Measurements from ENCODE around the gene GDPD5. TPM values are rescaled to one million over a fixed set of nuclear protein-coding genes. Genes with fewer than 3 reads are reported as not detected.

GDPD5 gene, protein sequence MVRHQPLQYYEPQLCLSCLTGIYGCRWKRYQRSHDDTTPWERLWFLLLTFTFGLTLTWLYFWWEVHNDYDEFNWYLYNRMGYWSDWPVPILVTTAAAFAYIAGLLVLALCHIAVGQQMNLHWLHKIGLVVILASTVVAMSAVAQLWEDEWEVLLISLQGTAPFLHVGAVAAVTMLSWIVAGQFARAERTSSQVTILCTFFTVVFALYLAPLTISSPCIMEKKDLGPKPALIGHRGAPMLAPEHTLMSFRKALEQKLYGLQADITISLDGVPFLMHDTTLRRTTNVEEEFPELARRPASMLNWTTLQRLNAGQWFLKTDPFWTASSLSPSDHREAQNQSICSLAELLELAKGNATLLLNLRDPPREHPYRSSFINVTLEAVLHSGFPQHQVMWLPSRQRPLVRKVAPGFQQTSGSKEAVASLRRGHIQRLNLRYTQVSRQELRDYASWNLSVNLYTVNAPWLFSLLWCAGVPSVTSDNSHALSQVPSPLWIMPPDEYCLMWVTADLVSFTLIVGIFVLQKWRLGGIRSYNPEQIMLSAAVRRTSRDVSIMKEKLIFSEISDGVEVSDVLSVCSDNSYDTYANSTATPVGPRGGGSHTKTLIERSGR
- polyA plus RNA-seq (2013, experiment 1 of 2) = 6.2 TPM
- 5.5 TPM for polyA plus RNA-seq (2013, experiment 2 of 2)

DNA sequence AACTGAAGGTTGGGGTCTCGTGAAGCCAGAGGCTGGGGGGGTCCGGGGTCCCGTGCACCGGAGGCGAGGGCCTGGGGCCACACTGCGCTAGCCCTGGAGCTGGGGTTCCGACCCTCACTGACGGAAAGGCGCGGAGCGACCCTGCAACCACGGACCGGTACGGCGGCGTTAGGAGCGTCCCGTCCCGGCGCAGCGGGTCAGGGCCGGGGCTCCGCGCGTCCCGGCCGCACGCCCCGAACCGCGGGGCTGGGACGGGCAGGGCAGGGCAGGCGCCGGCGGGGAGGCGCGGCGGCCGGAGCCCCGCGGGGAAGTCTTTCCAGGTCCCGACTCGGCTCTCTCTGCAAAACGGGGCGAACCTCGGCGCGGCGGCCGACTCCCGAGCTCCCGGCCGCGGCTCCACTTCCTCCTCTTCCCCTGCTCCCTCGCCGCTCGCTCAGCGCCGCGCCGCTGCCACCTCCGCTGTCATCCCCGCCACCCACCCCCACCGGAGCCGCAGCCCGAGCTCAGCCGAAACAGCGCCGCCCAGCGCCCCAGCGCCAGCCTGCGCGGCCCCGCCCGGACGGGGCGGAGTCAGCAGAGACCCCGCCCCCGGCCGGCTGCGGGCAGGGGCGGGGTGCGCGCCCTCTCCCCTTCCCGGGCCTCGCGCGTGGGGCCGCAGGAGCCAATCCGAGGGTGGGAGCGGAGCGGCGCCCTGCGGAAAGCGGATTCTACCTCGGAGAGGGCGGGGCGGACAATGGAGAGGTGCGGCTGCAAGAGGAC is at the start of gene GDPD5:
Gene GDPD5, minus strand, starts transcription at position 509 of the 759 bp plus-strand sequence. CDS start 48,206 bp downstream, outside the sequence.
- Histone ChIP-seq H3K9ac (ENCODE audit: low read depth, low read length) (peak within 1 kb of the TSS; percentile 61), H3K27ac (ENCODE audit: low read depth, low read length) (no peak within 1 kb of the TSS; the same call in 1 of the 2 replicates)

DNA sequence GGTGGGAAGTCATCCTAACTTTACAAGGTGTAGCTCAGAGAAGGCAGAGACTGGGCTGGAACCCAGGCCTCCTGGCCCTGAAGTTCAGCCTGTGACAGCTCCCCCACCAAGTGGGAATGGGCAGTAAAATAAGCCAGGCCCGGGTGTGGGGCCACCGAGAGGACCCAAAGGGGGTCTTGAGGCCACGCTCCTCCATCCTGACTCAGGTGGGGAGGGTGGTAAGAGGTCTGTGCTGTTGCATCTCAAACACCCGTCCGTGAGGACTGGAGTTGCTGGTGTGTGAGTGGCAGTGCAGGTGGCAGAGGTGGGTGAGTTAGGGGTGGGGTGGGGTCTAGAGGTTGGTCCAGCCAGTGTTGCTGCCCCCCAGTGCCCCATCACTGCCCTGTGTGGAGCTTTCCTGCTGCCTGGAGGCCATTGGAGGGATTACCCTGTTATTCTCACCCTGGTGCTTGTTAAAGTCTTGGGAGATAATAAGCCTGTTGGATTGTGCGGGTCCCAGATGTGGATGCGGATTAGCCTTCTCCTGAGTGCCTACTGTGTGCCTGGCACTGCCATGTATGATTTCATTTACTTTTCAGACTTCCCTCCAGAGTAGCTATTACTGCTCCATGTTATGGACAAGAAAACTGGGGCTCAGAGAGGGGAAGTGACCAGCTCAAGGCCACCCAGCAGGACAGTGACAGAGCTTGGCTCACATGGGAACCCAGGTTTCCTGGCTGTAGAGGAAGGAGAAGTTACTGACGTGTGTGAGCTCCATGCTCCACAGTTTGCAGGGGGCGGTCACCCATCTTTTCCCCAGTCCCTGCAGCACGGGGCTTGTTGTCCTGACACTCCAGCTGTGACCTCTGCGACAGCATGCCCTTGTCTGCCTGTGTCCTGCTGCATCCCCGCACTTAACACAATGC is 49.2 kb upstream of the GDPD5 start:
- Histone ChIP-seq H3K36me3 (ENCODE audit: insufficient read depth, low read length) (peaks cover 38% of the 10 kb centered on the region), H3K9me3 (ENCODE audit: insufficient read depth, low read depth, low read length) (no peaks in the 10 kb centered on the region), H3K9ac (ENCODE audit: low read depth, low read length) (no peak overlapping the region), H3K4me3 (ENCODE audit: low read length) (no peak overlapping the region), H3K4me1 (ENCODE audit: insufficient read depth, low read length) (no peaks in the 10 kb centered on the region), H3K27ac (ENCODE audit: low read depth, low read length) (no peak overlapping the region), H3K27me3 (ENCODE audit: insufficient read depth, low read length) (no peaks in the 10 kb centered on the region)
- WGBS = 90% methylated on average over 12 of the region's 12 CpGs

More for the DNA sequence above, at the start of gene GDPD5:
- H3K36me3 ChIP-seq (ENCODE audit: insufficient read depth, low read length) = no peaks in the 10 kb centered on the region
- peaks cover 3% of the 10 kb centered on the region; the same call in 1 of the 2 replicates for H3K4me1 ChIP-seq (ENCODE audit: insufficient read depth, low read length)
- under 1% methylated on average over 99 of the region's 99 CpGs for WGBS
- H3K9me3 ChIP-seq (ENCODE audit: insufficient read depth, low read depth, low read length) = no peaks in the 10 kb centered on the region
- peak within 1 kb of the TSS; percentile 69 for H3K4me3 ChIP-seq (ENCODE audit: low read length)
- peaks cover 32% of the 10 kb centered on the region for H3K27me3 ChIP-seq (ENCODE audit: insufficient read depth, low read length)

DNA sequence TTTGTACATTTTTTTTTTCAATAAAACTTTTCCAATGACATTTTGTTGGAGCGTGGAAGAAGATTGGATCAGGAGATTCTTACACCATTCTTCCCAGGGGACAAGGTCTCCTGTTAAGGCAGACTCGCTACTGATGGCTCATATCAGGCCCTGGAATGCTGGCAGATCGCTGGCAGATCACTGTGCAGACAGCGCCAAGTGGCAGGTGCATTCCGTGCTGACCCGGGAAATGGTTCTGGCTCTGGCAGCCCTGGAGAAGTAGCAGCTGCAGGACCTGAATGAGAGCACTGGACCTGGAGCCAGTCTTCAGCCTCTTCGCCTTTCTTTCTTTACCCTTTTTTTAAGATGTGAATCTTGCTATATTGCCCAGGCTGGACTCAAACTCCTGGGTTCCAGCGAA is 47.0 kb upstream of the GDPD5 start:
- Histone ChIP-seq H3K4me3 (ENCODE audit: low read length) (no peak overlapping the region), H3K36me3 (ENCODE audit: insufficient read depth, low read length) (peaks cover 59% of the 10 kb centered on the region), H3K27ac (ENCODE audit: low read depth, low read length) (no peak overlapping the region), H3K9me3 (ENCODE audit: insufficient read depth, low read depth, low read length) (no peaks in the 10 kb centered on the region), H3K9ac (ENCODE audit: low read depth, low read length) (no peak overlapping the region), H3K4me1 (ENCODE audit: insufficient read depth, low read length) (no peaks in the 10 kb centered on the region), H3K27me3 (ENCODE audit: insufficient read depth, low read length) (no peaks in the 10 kb centered on the region)
- 84% methylated on average over 8 of the region's 8 CpGs for WGBS

DNA sequence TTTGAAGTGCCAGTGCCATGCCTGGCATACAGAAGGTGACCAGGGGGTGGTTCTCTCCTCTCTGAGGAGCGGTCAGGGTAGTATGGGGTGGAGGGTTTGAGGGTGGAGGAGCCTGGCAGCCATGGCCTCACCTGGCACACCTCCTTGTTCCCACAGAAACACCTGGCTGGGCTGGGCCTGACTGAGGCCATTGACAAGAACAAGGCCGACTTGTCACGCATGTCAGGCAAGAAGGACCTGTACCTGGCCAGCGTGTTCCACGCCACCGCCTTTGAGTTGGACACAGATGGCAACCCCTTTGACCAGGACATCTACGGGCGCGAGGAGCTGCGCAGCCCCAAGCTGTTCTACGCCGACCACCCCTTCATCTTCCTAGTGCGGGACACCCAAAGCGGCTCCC is 45.9 kb upstream of the GDPD5 start:
- 93% methylated on average over 14 of the region's 14 CpGs for WGBS
- Histone ChIP-seq H3K4me3 (ENCODE audit: low read length) (no peak overlapping the region), H3K9me3 (ENCODE audit: insufficient read depth, low read depth, low read length) (no peaks in the 10 kb centered on the region), H3K9ac (ENCODE audit: low read depth, low read length) (no peak overlapping the region), H3K27ac (ENCODE audit: low read depth, low read length) (no peak overlapping the region), H3K27me3 (ENCODE audit: insufficient read depth, low read length) (no peaks in the 10 kb centered on the region), H3K36me3 (ENCODE audit: insufficient read depth, low read length) (peaks cover 70% of the 10 kb centered on the region), H3K4me1 (ENCODE audit: insufficient read depth, low read length) (no peaks in the 10 kb centered on the region)

DNA sequence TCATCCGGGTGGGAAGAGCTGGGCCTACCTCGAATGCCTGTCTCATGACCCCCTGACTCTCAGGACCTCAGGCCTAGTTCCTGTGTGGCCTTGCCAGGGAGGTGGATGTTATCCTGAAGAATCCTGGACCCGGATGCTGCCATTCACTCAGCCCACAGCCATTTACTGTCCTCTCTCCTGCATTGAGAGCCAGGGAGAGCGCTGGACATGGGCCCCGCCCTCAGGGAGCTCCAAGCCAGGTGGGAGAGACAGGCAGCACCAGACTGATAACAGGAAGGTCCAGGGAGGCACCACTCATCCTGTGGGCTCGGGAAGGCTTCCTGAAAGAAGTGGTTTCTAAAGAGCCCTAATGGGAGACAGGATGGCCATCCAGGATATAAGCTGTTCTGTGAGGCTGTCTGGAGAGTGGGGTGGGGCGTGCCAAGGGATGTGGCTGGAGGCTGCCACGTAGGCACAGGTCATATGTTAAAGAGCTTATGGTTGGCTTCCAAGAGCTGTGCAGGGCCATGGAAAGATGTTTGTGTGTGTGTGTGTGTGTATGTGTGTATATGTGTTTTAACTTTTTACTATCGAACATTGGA is 44.9 kb upstream of the GDPD5 start:
- no peak overlapping the region for H3K9ac ChIP-seq (ENCODE audit: low read depth, low read length)

DNA sequence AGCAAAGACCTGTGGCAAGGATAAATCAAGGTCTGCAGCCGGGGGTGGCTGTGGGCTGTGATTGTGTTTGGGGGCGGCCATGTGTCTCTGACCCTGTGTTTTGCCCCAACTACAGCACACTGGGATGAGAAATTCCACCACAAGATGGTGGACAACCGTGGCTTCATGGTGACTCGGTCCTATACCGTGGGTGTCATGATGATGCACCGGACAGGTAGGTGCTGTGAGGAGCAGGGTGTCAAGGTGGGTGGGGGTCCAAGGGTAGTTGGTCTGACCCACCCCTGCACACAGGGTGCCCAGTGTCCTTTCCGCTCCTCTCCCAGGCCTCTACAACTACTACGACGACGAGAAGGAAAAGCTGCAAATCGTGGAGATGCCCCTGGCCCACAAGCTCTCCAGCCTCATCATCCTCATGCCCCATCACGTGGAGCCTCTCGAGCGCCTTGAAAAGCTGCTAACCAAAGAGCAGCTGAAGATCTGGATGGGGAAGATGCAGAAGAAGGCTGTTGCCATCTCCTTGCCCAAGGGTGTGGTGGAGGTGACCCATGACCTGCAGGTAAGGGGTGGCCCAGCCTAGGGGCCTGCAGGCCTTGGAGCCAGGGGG is 43.0 kb upstream of the GDPD5 start:
- H3K36me3 ChIP-seq (ENCODE audit: insufficient read depth, low read length) = peaks cover 91% of the 10 kb centered on the region
- WGBS = 94% methylated on average over 14 of the region's 14 CpGs

More for the DNA sequence above, 44.9 kb upstream of the GDPD5 start:
- Histone ChIP-seq H3K36me3 (ENCODE audit: insufficient read depth, low read length) (peaks cover 80% of the 10 kb centered on the region), H3K27me3 (ENCODE audit: insufficient read depth, low read length) (no peaks in the 10 kb centered on the region), H3K4me1 (ENCODE audit: insufficient read depth, low read length) (peaks cover 3% of the 10 kb centered on the region; the same call in 1 of the 2 replicates), H3K4me3 (ENCODE audit: low read length) (no peak overlapping the region), H3K27ac (ENCODE audit: low read depth, low read length) (no peak overlapping the region), H3K9me3 (ENCODE audit: insufficient read depth, low read depth, low read length) (no peaks in the 10 kb centered on the region)
- 90% methylated on average over 9 of the region's 9 CpGs for WGBS

DNA sequence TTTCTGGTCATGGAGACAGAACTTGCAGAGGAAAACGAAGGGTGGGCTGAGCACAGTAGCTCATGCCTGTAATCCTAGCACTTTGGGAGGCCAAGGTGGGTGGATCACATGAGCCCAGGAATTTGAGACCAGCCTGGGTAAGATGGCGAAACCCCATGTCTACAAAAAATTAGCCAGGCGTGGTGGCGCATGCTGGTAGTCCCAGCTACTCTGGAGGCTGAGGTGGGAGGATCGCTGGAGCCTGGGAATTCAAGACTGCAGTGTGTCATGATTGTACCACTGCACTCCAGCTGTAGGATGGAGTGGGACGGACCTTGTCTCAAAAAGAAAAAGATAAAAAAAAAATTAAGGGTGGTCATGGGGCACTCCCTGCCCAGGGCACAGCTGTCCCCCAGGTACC is 42.2 kb upstream of the GDPD5 start:
- 96% methylated on average over 6 of the region's 6 CpGs for WGBS
- H3K9ac ChIP-seq (ENCODE audit: low read depth, low read length) = no peak overlapping the region
- H3K36me3 ChIP-seq (ENCODE audit: insufficient read depth, low read length) = peaks cover 86% of the 10 kb centered on the region

More for the DNA sequence above, 43.0 kb upstream of the GDPD5 start:
- H3K4me3 ChIP-seq (ENCODE audit: low read length) = no peak overlapping the region
- no peaks in the 10 kb centered on the region for H3K27me3 ChIP-seq (ENCODE audit: insufficient read depth, low read length)
- no peak overlapping the region for H3K27ac ChIP-seq (ENCODE audit: low read depth, low read length)
- no peak overlapping the region for H3K9ac ChIP-seq (ENCODE audit: low read depth, low read length)
- no peaks in the 10 kb centered on the region for H3K9me3 ChIP-seq (ENCODE audit: insufficient read depth, low read depth, low read length)
- peaks cover 20% of the 10 kb centered on the region for H3K4me1 ChIP-seq (ENCODE audit: insufficient read depth, low read length)

DNA sequence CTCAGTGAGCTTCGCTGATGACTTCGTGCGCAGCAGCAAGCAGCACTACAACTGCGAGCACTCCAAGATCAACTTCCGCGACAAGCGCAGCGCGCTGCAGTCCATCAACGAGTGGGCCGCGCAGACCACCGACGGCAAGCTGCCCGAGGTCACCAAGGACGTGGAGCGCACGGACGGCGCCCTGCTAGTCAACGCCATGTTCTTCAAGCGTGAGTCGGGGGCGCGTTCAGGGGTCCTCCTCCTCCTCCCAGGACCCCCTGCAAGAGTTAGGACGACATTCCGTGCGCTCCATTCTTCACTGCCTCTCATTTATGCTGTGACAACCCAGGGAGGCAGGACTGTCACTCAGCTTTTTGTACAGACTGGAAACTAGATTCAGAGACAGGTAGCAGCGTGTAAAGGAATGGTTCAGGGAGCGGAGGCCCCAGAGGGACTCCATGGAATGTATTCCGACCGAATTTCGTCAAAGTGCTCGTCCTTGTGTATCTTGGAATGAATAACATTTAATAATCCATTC is 41.1 kb upstream of the GDPD5 start:
- Histone ChIP-seq H3K9me3 (ENCODE audit: insufficient read depth, low read depth, low read length) (no peaks in the 10 kb centered on the region), H3K9ac (ENCODE audit: low read depth, low read length) (no peak overlapping the region), H3K4me3 (ENCODE audit: low read length) (no peak overlapping the region), H3K4me1 (ENCODE audit: insufficient read depth, low read length) (peaks cover 24% of the 10 kb centered on the region), H3K27me3 (ENCODE audit: insufficient read depth, low read length) (no peaks in the 10 kb centered on the region), H3K27ac (ENCODE audit: low read depth, low read length) (no peak overlapping the region), H3K36me3 (ENCODE audit: insufficient read depth, low read length) (peaks cover 74% of the 10 kb centered on the region)
- WGBS = 96% methylated on average over 34 of the region's 34 CpGs

More for the DNA sequence above, 42.2 kb upstream of the GDPD5 start:
- Histone ChIP-seq H3K4me3 (ENCODE audit: low read length) (no peak overlapping the region), H3K27me3 (ENCODE audit: insufficient read depth, low read length) (no peaks in the 10 kb centered on the region), H3K27ac (ENCODE audit: low read depth, low read length) (no peak overlapping the region), H3K4me1 (ENCODE audit: insufficient read depth, low read length) (peaks cover 24% of the 10 kb centered on the region), H3K9me3 (ENCODE audit: insufficient read depth, low read depth, low read length) (no peaks in the 10 kb centered on the region)

DNA sequence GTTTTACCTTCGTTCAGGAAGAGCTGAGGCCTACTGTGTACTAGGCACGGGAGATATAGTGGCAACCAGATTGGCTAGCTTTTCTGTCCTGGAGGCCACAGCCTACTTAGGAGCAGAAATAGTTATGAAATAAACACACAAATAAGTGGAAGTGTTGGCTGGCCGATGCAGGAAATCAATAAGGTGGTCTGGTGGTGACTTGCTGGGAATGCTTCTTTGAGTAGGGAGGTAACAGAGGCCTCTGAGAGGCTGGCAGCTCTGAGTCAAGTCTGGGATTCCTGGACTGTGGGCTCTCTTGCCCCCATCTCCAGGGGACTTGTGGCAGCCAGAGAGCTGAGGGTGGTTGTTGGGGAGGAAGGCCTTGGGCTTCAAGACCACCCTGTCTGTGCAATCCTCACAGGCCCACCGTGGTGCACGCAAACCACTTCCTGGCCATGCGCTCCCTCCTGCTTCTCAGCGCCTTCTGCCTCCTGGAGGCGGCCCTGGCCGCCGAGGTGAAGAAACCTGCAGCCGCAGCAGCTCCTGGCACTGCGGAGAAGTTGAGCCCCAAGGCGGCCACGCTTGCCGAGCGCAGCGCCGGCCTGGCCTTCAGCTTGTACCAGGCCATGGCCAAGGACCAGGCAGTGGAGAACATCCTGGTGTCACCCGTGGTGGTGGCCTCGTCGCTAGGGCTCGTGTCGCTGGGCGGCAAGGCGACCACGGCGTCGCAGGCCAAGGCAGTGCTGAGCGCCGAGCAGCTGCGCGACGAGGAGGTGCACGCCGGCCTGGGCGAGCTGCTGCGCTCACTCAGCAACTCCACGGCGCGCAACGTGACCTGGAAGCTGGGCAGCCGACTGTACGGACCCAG is 40.4 kb upstream of the GDPD5 start:
- Histone ChIP-seq H3K27ac (ENCODE audit: low read depth, low read length) (peak overlapping the region; percentile 51), H3K36me3 (ENCODE audit: insufficient read depth, low read length) (peaks cover 67% of the 10 kb centered on the region), H3K27me3 (ENCODE audit: insufficient read depth, low read length) (no peaks in the 10 kb centered on the region), H3K4me3 (ENCODE audit: low read length) (peak overlapping the region; percentile 11; the same call in 1 of the 2 replicates), H3K9ac (ENCODE audit: low read depth, low read length) (no peak overlapping the region), H3K4me1 (ENCODE audit: insufficient read depth, low read length) (peaks cover 25% of the 10 kb centered on the region), H3K9me3 (ENCODE audit: insufficient read depth, low read depth, low read length) (no peaks in the 10 kb centered on the region)
- WGBS = 94% methylated on average over 43 of the region's 43 CpGs
